ENCODE measurements around the gene BBOX1. TPM values are rescaled to one million over a fixed set of nuclear protein-coding genes. Genes with fewer than 3 reads are reported as not detected.

The BBOX1 gene
- polyA plus RNA-seq, 3 donors = not detected

GRCh38 chr11:27085111-27085510, 44.5 kb downstream of the BBOX1 start:
- H3K36me3 ChIP-seq (replicated peaks in 1 of 2; ENCODE audit: control insufficient read depth in 1 of 2, insufficient read depth in 2 of 2, low read length in 2 of 2) = no peaks in the 10 kb centered on the region
- peaks cover 3 to 9% of the 10 kb centered on the region in 2 donors for H3K9me3 ChIP-seq (replicated peaks in 1 of 2; ENCODE audit: control insufficient read depth in 1 of 2, insufficient read depth in 1 of 2, low read length in 2 of 2)
- no peaks in the 10 kb centered on the region for H3K27me3 ChIP-seq (ENCODE audit: control insufficient read depth in 2 of 2, insufficient read depth in 2 of 2, low read length in 2 of 2)
- no peaks in the 10 kb centered on the region for H3K4me1 Mint-ChIP-seq
- no peak overlapping the region for H2AFZ ChIP-seq (ENCODE audit: insufficient read depth, low read depth, low read length, poor library complexity, severe bottlenecking)
- no peaks in the 10 kb centered on the region for H3K36me3 Mint-ChIP-seq
- no peak overlapping the region for H3K9ac ChIP-seq (ENCODE audit: insufficient read depth, low read length, poor library complexity, severe bottlenecking)
- no peak overlapping the region for H3K27ac Mint-ChIP-seq
- H3K27ac ChIP-seq (ENCODE audit: low read depth in 1 of 2, low read length in 2 of 2) = no peak overlapping the region
- TF ChIP-seq, protein P1, sequence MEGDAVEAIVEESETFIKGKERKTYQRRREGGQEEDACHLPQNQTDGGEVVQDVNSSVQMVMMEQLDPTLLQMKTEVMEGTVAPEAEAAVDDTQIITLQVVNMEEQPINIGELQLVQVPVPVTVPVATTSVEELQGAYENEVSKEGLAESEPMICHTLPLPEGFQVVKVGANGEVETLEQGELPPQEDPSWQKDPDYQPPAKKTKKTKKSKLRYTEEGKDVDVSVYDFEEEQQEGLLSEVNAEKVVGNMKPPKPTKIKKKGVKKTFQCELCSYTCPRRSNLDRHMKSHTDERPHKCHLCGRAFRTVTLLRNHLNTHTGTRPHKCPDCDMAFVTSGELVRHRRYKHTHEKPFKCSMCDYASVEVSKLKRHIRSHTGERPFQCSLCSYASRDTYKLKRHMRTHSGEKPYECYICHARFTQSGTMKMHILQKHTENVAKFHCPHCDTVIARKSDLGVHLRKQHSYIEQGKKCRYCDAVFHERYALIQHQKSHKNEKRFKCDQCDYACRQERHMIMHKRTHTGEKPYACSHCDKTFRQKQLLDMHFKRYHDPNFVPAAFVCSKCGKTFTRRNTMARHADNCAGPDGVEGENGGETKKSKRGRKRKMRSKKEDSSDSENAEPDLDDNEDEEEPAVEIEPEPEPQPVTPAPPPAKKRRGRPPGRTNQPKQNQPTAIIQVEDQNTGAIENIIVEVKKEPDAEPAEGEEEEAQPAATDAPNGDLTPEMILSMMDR (IDR thresholded peaks at IDR 0.05) = no peak
- no peak overlapping the region for H3K4me3 Mint-ChIP-seq
- DNase-seq = no peak
- no peak overlapping the region for H3K4me3 ChIP-seq (replicated peaks in 1 of 3; ENCODE audit: low read depth in 2 of 3, low read length in 3 of 3)
- intact Hi-C loops (cut with micrococcal nuclease) = no loop called here
- no peak overlapping the region for H3K4me2 ChIP-seq (replicated peaks; ENCODE audit: extremely low read depth, low read length, poor library complexity, severe bottlenecking)
- H4K20me1 ChIP-seq (ENCODE audit: insufficient read depth, low read length) = no peaks in the 10 kb centered on the region
- no peaks in the 10 kb centered on the region for H3K79me2 ChIP-seq (ENCODE audit: insufficient read depth, low read length)
- no CpG with 5 or more reads among the region's 1 CpG for WGBS (ENCODE audit: insufficient coverage)
- peaks cover 0 to 12% (median 5%) of the 10 kb centered on the region in 7 donors for H3K9me3 Mint-ChIP-seq
- no peaks in the 10 kb centered on the region for H3K4me1 ChIP-seq (ENCODE audit: control insufficient read depth in 1 of 2, insufficient read depth in 2 of 2, low read length in 2 of 2)
- no peaks in the 10 kb centered on the region for H3K27me3 Mint-ChIP-seq (ENCODE audit: low read depth in 3 of 3)

GRCh38 chr11:27085605-27086004, 45.0 kb downstream of the BBOX1 start:
- Mint-ChIP-seq H3K27me3 (ENCODE audit: low read depth in 3 of 3) (no peaks in the 10 kb centered on the region), H3K9me3 (peaks cover 4 to 14% (median 7%) of the 10 kb centered on the region in 7 donors), H3K27ac (no peak overlapping the region), H3K4me1 (no peaks in the 10 kb centered on the region), H3K36me3 (no peaks in the 10 kb centered on the region), H3K4me3 (no peak overlapping the region)
- H3K27ac ChIP-seq (ENCODE audit: low read depth in 1 of 2, low read length in 2 of 2) = no peak overlapping the region
- H3K9me3 ChIP-seq (replicated peaks in 1 of 2; ENCODE audit: control insufficient read depth in 1 of 2, insufficient read depth in 1 of 2, low read length in 2 of 2) = peaks cover 3 to 14% of the 10 kb centered on the region in 2 donors
- no peak overlapping the region for H3K9ac ChIP-seq (ENCODE audit: insufficient read depth, low read length, poor library complexity, severe bottlenecking)
- no peak overlapping the region for H3K4me3 ChIP-seq (replicated peaks in 1 of 3; ENCODE audit: low read depth in 2 of 3, low read length in 3 of 3)
- H2AFZ ChIP-seq (ENCODE audit: insufficient read depth, low read depth, low read length, poor library complexity, severe bottlenecking) = no peak overlapping the region
- H3K36me3 ChIP-seq (replicated peaks in 1 of 2; ENCODE audit: control insufficient read depth in 1 of 2, insufficient read depth in 2 of 2, low read length in 2 of 2) = no peaks in the 10 kb centered on the region
- H3K4me1 ChIP-seq (ENCODE audit: control insufficient read depth in 1 of 2, insufficient read depth in 2 of 2, low read length in 2 of 2) = no peaks in the 10 kb centered on the region
- no CpG with 5 or more reads among the region's 1 CpG for WGBS (ENCODE audit: insufficient coverage)
- H4K20me1 ChIP-seq (ENCODE audit: insufficient read depth, low read length) = no peaks in the 10 kb centered on the region
- TF ChIP-seq, protein P1 (IDR thresholded peaks at IDR 0.05) = no peak
- DNase-seq = no peak
- H3K79me2 ChIP-seq (ENCODE audit: insufficient read depth, low read length) = no peaks in the 10 kb centered on the region
- H3K27me3 ChIP-seq (ENCODE audit: control insufficient read depth in 2 of 2, insufficient read depth in 2 of 2, low read length in 2 of 2) = no peaks in the 10 kb centered on the region
- H3K4me2 ChIP-seq (replicated peaks; ENCODE audit: extremely low read depth, low read length, poor library complexity, severe bottlenecking) = no peak overlapping the region
- intact Hi-C loops (cut with micrococcal nuclease) = no loop called here

Measured in CD14-positive monocyte (primary cell).